Measurements from ENCODE around the gene LZTR1. TPM values are rescaled to one million over a fixed set of nuclear protein-coding genes. Genes with fewer than 3 reads are reported as not detected.
"Not testable (repeated sequence)": the region's sequence is repeated elsewhere in the genome, so short reads cannot be mapped to it uniquely, and the experiment has no call there.

LZTR1 gene
- total and polyA plus RNA-seq, 12 donors: 14.7 to 36.5 (median 24.4) TPM

DNA sequence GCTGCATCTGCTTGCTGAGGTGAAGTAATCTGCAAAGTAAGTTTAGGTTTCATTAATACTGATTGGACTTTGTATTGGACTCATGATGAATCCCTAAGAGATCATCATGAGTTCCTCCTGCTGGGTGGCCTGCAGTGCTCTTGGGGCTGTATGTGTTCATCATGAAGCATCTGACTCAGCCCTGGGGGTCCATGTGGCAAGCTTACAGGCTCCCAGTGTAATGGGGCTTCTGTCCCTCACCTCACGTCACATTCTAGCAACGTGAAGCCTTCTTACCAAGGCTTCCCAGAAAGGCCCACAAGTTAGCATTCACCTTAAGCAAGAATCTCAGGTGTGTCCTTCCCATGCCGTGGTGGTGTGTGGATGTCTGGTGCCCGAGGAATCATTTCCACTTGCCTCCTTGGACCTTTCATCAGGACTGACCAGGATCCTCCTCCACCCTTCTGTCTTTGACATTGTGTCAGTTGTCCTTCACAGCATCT, 41.2 kb upstream of the LZTR1 start:
- peaks cover 16 to 82% (median 64%) of the 10 kb centered on the region in 9 donors for H3K4me1 ChIP-seq
- intact Hi-C loops (cut with DNase I): loop anchor here in 1 of 10 donors (10.0 kb wide), 1 partner anchor 84 kb away; no protein-coding TSS in a partner anchor
- 80 to 87% methylated on average over 4 of the region's 4 CpGs for WGBS, 2 donors

DNA sequence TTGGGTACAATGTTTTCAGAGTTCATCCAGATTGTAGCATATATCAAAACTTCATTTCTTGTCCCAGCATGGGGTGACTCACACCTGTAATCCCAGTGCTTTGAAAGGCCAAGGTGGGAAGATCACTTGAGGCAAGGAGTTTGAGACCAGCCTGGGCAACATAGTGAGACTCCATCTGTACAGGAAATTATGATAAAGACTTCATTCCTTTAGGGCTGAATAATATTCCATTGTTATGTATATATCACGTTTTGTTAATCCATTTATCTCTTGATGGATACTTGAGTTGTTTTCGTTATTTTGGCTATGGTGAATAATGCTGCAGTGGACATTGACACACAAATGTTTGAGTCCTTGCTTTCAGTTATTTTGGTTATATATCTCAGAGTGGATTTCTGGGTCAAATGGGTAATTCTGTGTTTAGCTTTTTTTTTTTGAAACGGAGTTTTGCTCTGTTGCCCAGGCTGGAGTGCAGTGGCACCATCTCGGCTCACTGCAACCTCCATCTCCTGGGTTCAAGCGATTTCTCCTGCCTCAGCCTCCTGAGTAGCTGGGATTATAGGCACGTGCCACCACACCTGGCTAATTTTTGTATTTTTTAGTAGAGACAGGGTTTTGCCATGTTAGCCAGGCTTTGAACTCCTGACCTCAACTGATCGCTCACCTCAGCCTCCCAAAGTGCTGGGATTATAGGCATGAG, 39.7 kb upstream of the LZTR1 start:
- 87 to 91% methylated on average over 7 of the region's 7 CpGs for WGBS, 2 donors
- not testable (repeated sequence) for H3K27me3 ChIP-seq, H3K4me3 ChIP-seq, DNase-seq, ATAC-seq, H3K27ac ChIP-seq, H3K9me3 ChIP-seq
- Histone ChIP-seq H3K36me3 (peaks cover 0 to 21% (median 0%) of the 10 kb centered on the region in 9 donors), H3K4me1 (peaks cover 9 to 81% (median 61%) of the 10 kb centered on the region in 9 donors)
- intact Hi-C loops (cut with DNase I): loop anchor here in 1 of 10 donors (10.0 kb wide), 1 partner anchor 82 kb away; no protein-coding TSS in a partner anchor

More for the DNA sequence above, 41.2 kb upstream of the LZTR1 start:
- no peaks in the 10 kb centered on the region for H3K27me3 ChIP-seq
- no peak overlapping the region for H3K4me3 ChIP-seq
- H3K9me3 ChIP-seq: no peaks in the 10 kb centered on the region
- TF ChIP-seq, protein P1, sequence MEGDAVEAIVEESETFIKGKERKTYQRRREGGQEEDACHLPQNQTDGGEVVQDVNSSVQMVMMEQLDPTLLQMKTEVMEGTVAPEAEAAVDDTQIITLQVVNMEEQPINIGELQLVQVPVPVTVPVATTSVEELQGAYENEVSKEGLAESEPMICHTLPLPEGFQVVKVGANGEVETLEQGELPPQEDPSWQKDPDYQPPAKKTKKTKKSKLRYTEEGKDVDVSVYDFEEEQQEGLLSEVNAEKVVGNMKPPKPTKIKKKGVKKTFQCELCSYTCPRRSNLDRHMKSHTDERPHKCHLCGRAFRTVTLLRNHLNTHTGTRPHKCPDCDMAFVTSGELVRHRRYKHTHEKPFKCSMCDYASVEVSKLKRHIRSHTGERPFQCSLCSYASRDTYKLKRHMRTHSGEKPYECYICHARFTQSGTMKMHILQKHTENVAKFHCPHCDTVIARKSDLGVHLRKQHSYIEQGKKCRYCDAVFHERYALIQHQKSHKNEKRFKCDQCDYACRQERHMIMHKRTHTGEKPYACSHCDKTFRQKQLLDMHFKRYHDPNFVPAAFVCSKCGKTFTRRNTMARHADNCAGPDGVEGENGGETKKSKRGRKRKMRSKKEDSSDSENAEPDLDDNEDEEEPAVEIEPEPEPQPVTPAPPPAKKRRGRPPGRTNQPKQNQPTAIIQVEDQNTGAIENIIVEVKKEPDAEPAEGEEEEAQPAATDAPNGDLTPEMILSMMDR (IDR thresholded peaks at IDR 0.05): no peak
- no peak overlapping the region for H3K27ac ChIP-seq
- DNase-seq: no peak
- ATAC-seq: no peak
- H3K36me3 ChIP-seq: peaks cover 0 to 31% (median 6%) of the 10 kb centered on the region in 9 donors

DNA sequence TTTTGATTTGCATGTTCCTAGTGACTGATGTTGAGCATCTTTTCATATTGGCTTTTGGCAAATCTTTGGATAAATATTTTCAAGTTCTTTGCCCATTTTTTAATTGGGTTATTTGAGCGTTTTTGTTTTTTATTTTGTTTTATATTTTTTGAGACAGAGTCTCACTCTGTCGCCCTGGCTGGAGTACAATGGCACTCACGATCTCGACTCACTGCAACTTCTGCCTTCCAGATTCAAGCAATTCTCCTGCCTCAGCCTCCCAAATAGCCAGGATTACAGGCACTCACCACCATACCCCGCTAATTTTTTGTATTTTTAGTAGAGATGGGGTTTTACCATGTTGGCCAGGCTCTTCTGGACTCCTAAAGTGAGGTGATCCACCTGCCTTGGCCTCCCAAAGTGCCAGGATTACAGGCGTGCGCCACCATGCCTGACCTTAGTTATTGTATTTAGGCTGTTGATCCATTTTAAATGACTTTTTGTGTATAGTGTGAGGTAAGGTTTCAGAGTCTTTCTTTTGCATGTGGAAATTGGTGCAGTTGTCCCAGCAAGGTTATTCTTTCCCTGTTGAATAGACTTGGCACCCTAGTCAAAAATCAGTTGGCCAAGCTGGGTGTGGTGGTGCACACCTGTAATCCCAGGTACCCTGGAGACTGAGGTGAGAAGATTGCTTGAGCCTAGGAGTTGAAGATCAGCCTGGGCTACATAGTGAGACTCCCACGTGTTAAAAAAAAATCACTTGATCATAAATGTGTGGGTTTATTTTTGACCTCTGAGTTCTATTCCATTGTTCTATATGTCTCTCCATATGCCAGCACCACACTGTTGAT, 38.8 kb upstream of the LZTR1 start:
- DNase-seq (no peak), ATAC-seq (no peak)
- H3K36me3 ChIP-seq: peaks cover 0 to 13% (median 0%) of the 10 kb centered on the region in 9 donors
- no peak overlapping the region for H3K27ac ChIP-seq
- peaks cover 8 to 73% (median 53%) of the 10 kb centered on the region in 9 donors for H3K4me1 ChIP-seq
- intact Hi-C loops (cut with DNase I): loop anchor here in 1 of 10 donors (10.0 kb wide), 1 partner anchor 81 kb away; no protein-coding TSS in a partner anchor
- no peaks in the 10 kb centered on the region for H3K9me3 ChIP-seq
- TF ChIP-seq, protein P1 (IDR thresholded peaks at IDR 0.05): no peak
- no peak overlapping the region for H3K4me3 ChIP-seq
- 92 to 93% methylated on average over 8 of the region's 8 CpGs for WGBS, 2 donors
- H3K27me3 ChIP-seq: no peaks in the 10 kb centered on the region

DNA sequence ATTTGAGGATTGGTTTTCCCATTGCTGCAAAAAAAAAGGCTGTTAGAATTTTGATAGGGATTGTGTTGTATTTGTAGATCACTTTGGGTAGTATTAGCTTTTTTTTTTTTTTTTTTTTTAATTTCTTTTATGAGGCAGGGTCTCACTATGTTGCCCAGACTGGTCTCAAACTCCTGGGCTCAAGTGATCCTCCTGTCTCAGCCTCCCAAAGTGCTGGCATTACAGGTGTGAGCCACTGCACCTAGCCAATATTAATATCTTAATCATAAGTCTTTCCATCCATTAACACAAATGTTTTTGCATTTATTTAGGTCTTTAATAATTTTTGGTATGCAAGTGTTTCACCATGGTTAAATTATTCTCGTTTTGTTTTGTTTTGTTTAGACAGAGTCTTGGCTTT, 38.1 kb upstream of the LZTR1 start:
- Histone ChIP-seq H3K4me3 (no peak overlapping the region), H3K36me3 (peaks cover 0 to 13% (median 0%) of the 10 kb centered on the region in 9 donors), H3K27ac (no peak overlapping the region), H3K27me3 (no peaks in the 10 kb centered on the region), H3K9me3 (no peaks in the 10 kb centered on the region), H3K4me1 (peaks cover 8 to 66% (median 50%) of the 10 kb centered on the region in 9 donors)
- ATAC-seq (no peak), DNase-seq (no peak)
- 43 to 68% methylated on average over 1 of the region's 1 CpG for WGBS, 2 donors
- intact Hi-C loops (cut with DNase I): loop anchor here in 1 of 10 donors (10.0 kb wide), 1 partner anchor 81 kb away; no protein-coding TSS in a partner anchor
- TF ChIP-seq, protein P1 (IDR thresholded peaks at IDR 0.05): no peak

All from heart right ventricle (tissue), 16 donors.